Spinal cord (tissue), 10 donors: Measurements from ENCODE around the gene RFX1. TPM values are rescaled to one million over a fixed set of nuclear protein-coding genes. Genes with fewer than 3 reads are reported as not detected.

Experiments used
- DNase-seq, 6 donors: peaks; one replicate each; pipeline versions ENCODE4 v3.0.0 to v3.0.0-alpha.2; 2013 to 2015; ENCODE audit warnings: low spot score in 6 of 6, low read depth in 4 of 6
- H3K27ac ChIP-seq: one replicate; pipeline ENCODE4 v1.5.1; 2013; ENCODE audit warnings: low read depth, low read length, control low read depth
- H3K27me3 ChIP-seq: one replicate; pipeline ENCODE4 v1.6.1; 2013; ENCODE audit warnings: low read length; ENCODE audit not compliant: control insufficient read depth, insufficient read depth
- H3K36me3 ChIP-seq: one replicate; pipeline ENCODE4 v1.6.1; 2013; ENCODE audit warnings: low read length; ENCODE audit not compliant: control insufficient read depth, insufficient read depth
- H3K4me1 ChIP-seq: one replicate; pipeline ENCODE4 v1.6.1; 2013; ENCODE audit warnings: low read length; ENCODE audit not compliant: control insufficient read depth, insufficient read depth
- H3K4me3 ChIP-seq: one replicate; pipeline ENCODE4 v1.5.1; 2013; ENCODE audit warnings: low read depth, low read length, control low read depth
- H3K9me3 ChIP-seq: one replicate; pipeline ENCODE4 v1.6.1; 2013; ENCODE audit warnings: low read length; ENCODE audit not compliant: control insufficient read depth, insufficient read depth
- WGBS: methylation state at CpG from one replicate; pipeline ENCODE4 v1.1.5; 2013; ENCODE audit warnings: missing lambda C conversion rate; ENCODE audit not compliant: insufficient coverage; 5-methylcytosine and 5-hydroxymethylcytosine counted together
- polyA plus RNA-seq, 2 donors: library from polyadenylated mRNA; unstranded; fragments of 120-200 nt; gene quantifications; one replicate each; pipeline ENCODE4 v1.2.1, GENCODE V29; 2013; ENCODE audit not compliant: insufficient read length in 2 of 2
- total RNA-seq, 2 donors: library from RNA; depleted of rRNA in 1 of 2; stranded (reverse); fragments of 120-200 nt in 1 of 2; fragments of >200 nt in 1 of 2; gene quantifications; one replicate each; pipeline versions ENCODE4 v1.2.3 to v1.2.4, GENCODE V29; 2013 to 2014
- donor health status: healthy.

RFX1 gene
- total and polyA plus RNA-seq, 4 donors: 2.6 to 16.2 (median 10.2) TPM

DNA sequence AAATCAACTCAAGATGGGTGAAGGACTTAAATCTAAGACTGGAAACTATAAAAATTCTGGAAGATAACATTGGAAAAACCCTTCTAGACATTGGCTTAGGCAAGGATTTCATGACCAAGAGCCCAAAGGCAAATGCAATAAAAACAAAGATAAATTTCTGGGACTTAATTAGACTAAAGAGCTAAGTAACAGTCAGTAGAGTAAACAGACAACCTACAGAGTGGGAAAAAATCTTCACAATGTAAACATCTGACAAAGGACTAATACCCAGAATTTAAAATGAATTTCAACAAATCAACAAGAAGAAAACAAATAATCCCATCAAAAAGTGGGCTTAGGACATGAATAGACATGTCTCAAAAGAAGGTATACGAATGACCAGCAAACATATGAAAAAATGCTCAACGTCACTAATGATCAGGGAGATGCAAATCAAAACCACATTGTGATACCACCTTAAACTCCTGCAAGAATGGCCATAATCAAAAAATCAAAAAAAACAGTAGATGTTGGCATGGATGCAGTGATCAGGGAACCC is 6.3 kb upstream of the RFX1 start:
- Histone ChIP-seq H3K27me3 (no peaks in the 10 kb centered on the region), H3K4me1 (no peaks in the 10 kb centered on the region), H3K9me3 (no peaks in the 10 kb centered on the region), H3K36me3 (no peaks in the 10 kb centered on the region), H3K4me3 (no peak overlapping the region), H3K27ac (no peak overlapping the region)
- no CpG with 5 or more reads among the region's 2 CpGs for WGBS
- no peak for DNase-seq

GRCh38 chr19:14006766-14007562 is 844 bp upstream of the RFX1 start:
- peak overlapping the region; percentile 99 for H3K27ac ChIP-seq
- H3K36me3 ChIP-seq: no peaks in the 10 kb centered on the region
- no peaks in the 10 kb centered on the region for H3K9me3 ChIP-seq
- H3K27me3 ChIP-seq: no peaks in the 10 kb centered on the region
- peaks cover 25% of the 10 kb centered on the region for H3K4me1 ChIP-seq
- WGBS: under 1% methylated on average over 50 of the region's 56 CpGs
- DNase-seq: no peak
- peak overlapping the region; percentile 84 for H3K4me3 ChIP-seq

DNA sequence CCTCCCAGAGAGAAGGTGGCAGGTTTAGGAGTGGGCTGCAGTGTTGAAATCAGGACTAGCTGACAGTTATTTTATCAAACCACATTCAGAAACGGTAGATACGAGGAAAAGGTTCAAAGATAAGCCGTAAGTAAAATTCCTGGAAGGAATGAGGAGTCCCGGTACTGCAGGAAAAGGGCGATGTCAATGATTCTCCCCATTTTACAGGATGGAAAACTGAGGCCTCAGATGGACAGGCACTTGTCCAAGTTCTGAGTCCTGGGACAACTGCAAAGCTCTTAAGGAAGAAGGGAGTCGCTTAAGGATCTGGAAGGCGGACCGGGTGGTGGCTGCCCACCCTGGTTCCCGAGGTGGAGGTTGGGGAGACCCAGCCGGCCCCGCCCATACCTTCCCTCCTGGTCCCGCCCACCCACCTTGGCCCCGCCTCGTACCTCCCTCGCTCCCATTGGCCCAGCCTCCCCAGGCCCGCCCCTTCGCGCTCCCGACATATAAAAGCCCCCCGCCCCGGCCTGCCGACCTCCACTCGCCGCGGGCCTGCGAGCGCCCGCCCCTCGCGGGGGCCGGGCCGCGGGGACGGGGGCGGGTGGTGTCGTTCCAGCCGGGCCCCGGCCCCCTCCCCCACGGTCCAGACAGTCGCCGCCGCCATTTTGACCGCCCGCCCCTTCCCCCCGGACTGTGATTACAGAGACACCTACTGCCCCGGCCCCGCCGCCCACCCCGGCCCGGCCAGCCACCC is 603 bp downstream of the RFX1 start:
- peak overlapping the region; percentile 99 for H3K27ac ChIP-seq
- peak overlapping the region; percentile 84 for H3K4me3 ChIP-seq
- H3K27me3 ChIP-seq: no peaks in the 10 kb centered on the region
- 14% methylated on average over 34 of the region's 50 CpGs for WGBS
- peaks cover 7% of the 10 kb centered on the region for H3K36me3 ChIP-seq
- peak; percentile 22 to 95 (median 76) for DNase-seq
- no peaks in the 10 kb centered on the region for H3K9me3 ChIP-seq
- H3K4me1 ChIP-seq: peaks cover 30% of the 10 kb centered on the region

DNA sequence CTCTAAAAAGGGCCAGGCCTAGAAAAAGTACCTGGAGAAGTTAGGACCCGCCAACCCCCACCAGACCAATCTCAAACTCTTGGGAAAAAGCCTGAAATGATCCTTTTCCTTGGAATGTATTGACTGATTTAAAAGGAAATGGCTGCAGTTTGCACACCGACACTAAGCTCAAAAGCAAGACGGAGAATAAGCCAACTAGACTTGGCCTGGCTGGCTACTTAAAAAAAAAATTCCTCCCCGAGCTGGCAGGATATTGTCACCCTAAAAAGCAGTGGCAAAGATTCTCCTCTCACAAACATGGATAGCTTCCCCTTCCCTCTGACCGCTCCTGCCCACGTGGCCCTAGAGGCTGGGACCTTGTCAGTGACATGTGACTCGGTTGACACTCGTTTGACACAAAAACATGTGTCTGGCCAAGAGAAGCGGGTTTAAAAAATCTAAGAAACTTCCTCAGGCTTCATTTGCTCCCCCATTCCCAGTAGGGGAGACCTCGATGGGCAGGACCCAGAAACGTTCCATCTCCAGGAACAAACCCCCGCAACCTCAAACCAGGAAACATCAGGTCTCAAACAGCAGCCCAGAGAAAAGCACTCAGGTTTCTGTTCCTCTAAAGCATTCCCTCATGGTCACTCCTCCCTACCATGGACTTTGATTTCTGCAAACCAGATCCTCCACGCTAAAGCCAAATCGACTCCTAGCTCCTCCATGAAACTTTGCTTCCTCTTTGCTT is 1.3 kb downstream of the RFX1 start:
- no peaks in the 10 kb centered on the region for H3K9me3 ChIP-seq
- H3K4me1 ChIP-seq: peaks cover 30% of the 10 kb centered on the region
- no peaks in the 10 kb centered on the region for H3K27me3 ChIP-seq
- WGBS: 68% methylated on average over 10 of the region's 14 CpGs
- peak in 1 of 6 donors; percentile 38 for DNase-seq
- peak overlapping the region; percentile 81 for H3K27ac ChIP-seq
- H3K36me3 ChIP-seq: peaks cover 9% of the 10 kb centered on the region
- peak overlapping the region; percentile 29 for H3K4me3 ChIP-seq

DNA sequence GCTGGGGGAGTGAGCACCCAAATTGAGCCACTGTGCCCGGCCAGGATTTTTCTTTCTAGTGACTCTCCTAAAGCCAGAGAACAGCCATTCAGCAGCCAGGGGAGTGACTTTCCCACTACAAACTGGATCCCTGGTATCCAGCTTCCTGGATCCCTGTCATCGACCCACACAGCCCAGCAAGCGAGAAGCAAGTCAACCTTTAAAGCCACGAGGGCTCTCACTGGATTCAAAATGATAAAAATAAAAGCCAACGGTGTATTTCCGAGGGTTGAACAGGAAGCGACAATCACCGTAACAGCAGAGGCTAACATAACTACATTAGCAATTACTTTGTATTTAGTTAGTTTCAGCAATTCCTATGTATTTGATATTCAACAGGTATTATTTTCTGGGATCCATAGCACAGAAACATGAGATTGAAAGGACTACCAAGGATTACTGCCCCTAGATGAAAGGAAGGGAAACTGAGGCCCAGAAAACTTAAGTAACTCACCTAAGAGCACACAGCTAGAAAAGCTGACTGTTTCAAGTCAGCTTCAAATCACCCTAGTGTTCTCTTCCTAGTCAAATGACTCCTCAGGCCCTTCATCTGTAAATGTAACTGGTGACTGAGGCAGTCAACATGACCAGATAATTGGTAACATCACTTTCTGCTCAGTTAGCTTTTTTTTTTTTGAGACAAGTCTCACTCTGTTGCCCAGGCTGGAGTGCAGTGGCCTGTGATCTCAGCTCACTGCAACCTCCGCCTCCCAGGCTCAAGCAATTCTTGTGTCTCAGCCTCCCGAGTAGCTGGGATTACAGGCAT is 2.7 kb downstream of the RFX1 start:
- 76% methylated on average over 5 of the region's 10 CpGs for WGBS
- Histone ChIP-seq H3K36me3 (peaks cover 10% of the 10 kb centered on the region), H3K27ac (peak overlapping the region; percentile 26), H3K4me3 (no peak overlapping the region), H3K4me1 (peaks cover 30% of the 10 kb centered on the region), H3K9me3 (no peaks in the 10 kb centered on the region), H3K27me3 (no peaks in the 10 kb centered on the region)
- no peak for DNase-seq

DNA sequence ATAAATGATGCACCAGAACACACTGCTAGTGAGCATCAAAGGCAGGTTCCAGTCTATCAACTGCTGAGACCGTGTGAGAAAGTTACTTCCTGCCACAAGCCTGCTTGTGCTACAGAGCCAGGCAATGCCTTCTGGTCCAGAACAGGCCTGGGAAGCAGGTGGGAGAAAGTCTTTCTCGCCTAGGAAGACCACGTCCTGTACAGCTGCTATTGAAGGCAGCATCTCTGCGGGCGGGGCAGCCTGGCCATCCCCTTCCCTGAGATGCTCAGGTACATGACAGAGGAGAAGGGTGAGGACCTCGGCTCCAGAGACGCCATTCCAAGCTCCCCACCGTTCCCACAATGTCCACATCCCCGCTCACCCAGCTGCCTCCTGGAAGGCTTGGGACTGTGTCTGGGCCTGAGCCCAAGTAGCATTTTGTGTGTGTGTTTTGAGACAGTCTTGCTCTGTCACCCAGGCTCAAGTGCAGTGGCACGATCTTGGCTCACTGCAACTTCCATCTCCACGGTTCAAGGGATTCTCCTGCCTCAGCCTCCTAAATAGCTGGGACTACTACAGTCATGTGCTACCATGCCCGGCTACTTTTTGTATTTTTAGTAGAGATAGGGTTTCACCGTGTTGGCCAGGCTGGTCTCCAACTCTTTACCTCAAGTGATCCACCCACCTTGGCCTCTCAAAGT is 3.4 kb downstream of the RFX1 start:
- Histone ChIP-seq H3K27ac (peak overlapping the region; percentile 26), H3K4me3 (no peak overlapping the region), H3K27me3 (no peaks in the 10 kb centered on the region), H3K9me3 (no peaks in the 10 kb centered on the region), H3K4me1 (peaks cover 30% of the 10 kb centered on the region), H3K36me3 (peaks cover 12% of the 10 kb centered on the region)
- WGBS: 58% methylated on average over 7 of the region's 13 CpGs
- DNase-seq: no peak

- no peak for DNase-seq
- no peak overlapping the region for H3K4me3 ChIP-seq
- no peaks in the 10 kb centered on the region for H3K27me3 ChIP-seq
- H3K4me1 ChIP-seq: peaks cover 25% of the 10 kb centered on the region
- no peaks in the 10 kb centered on the region for H3K9me3 ChIP-seq
- H3K27ac ChIP-seq: no peak overlapping the region
- peaks cover 25% of the 10 kb centered on the region for H3K36me3 ChIP-seq
- 89% methylated on average over 12 of the region's 13 CpGs for WGBS
Measured at GRCh38 chr19:14000691-14001375, 5.3 kb downstream of the RFX1 start.

DNA sequence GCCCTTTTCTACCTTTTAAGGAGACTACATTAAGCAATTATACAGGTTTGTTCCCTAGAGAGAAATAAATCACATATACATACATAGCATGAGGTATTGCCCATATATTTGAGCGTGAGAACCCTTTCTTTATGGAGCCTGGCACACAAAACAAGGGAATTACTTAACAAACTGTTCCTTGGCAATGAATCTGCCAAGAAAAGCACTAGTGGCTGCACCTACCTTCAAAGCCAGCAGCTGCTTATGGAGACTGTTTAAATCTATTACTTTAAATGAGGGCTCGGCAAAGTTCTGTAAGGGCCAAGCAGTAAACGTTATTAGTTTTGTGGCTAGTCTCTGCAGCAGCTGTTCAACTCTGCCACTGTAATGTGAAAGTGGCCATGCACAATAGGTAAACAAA is 7.0 kb downstream of the RFX1 start:
- 100% methylated on average over 2 of the region's 3 CpGs for WGBS
- Histone ChIP-seq H3K4me1 (peaks cover 19% of the 10 kb centered on the region), H3K9me3 (no peaks in the 10 kb centered on the region), H3K27me3 (no peaks in the 10 kb centered on the region), H3K27ac (no peak overlapping the region), H3K4me3 (no peak overlapping the region), H3K36me3 (peaks cover 34% of the 10 kb centered on the region)
- DNase-seq: no peak
